CD14-positive monocyte (primary cell): ENCODE data around the gene CA10. TPM values are rescaled to one million over a fixed set of nuclear protein-coding genes. Genes with fewer than 3 reads are reported as not detected.

Experiments
- DNase-seq, 3 donors: peaks; one replicate each; pipeline ENCODE4 v3.0.0-alpha.2; 2011 to 2022
- H2AFZ ChIP-seq: 2 replicates; pipeline ENCODE4 v1.6.0; 2012; ENCODE audit warnings: mild to moderate bottlenecking, low read depth, low read length, inconsistent platforms; ENCODE audit not compliant: insufficient read depth, poor library complexity, severe bottlenecking
- H3K27ac ChIP-seq, 2 donors: 1 replicate in 1 of 2; 2 replicates in 1 of 2; pipeline ENCODE4 v1.5.1; 2012 to 2013; ENCODE audit warnings: low read length in 2 of 2, control low read depth in 1 of 2, inconsistent platforms in 1 of 2, low read depth in 1 of 2, mild to moderate bottlenecking in 1 of 2
- H3K27me3 ChIP-seq, 2 donors: one replicate each; pipeline versions ENCODE4 v1.6.0 to v1.6.1; 2011 to 2013; ENCODE audit warnings: low read length in 2 of 2; ENCODE audit not compliant: control insufficient read depth in 2 of 2, insufficient read depth in 2 of 2
- H3K36me3 ChIP-seq, 2 donors: replicated peaks in 1 of 2; 1 replicate in 1 of 2; 2 replicates in 1 of 2; pipeline versions ENCODE4 v1.5.1 to v1.6.1; 2012 to 2013; ENCODE audit warnings: low read length in 2 of 2, control low read depth in 1 of 2, inconsistent platforms in 1 of 2, mild to moderate bottlenecking in 1 of 2; ENCODE audit not compliant: insufficient read depth in 2 of 2, control insufficient read depth in 1 of 2
- H3K4me1 ChIP-seq, 2 donors: 1 replicate in 1 of 2; 2 replicates in 1 of 2; pipeline versions ENCODE4 v1.5.1 to v1.6.1; 2012 to 2013; ENCODE audit warnings: low read length in 2 of 2, control low read depth in 1 of 2, inconsistent platforms in 1 of 2, mild to moderate bottlenecking in 1 of 2, moderate library complexity in 1 of 2; ENCODE audit not compliant: insufficient read depth in 2 of 2, control insufficient read depth in 1 of 2
- H3K4me2 ChIP-seq: replicated peaks from 2 replicates; pipeline ENCODE3; 2012; ENCODE audit warnings: low read length, moderate library complexity, mild to moderate bottlenecking; ENCODE audit not compliant: poor library complexity, severe bottlenecking; ENCODE audit errors: extremely low read depth
- H3K4me3 ChIP-seq, 3 experiments: fragments of 200-600 bp in 1 of 3; sonication (generic) in 1 of 3; replicated peaks in 1 of 3; 1 replicate in 2 of 3; 2 replicates in 1 of 3; pipeline ENCODE4 v1.5.1; 2011 to 2013; ENCODE audit warnings: low read length in 3 of 3, mild to moderate bottlenecking in 3 of 3, control low read depth in 2 of 3, low read depth in 2 of 3, inconsistent platforms in 1 of 3, moderate library complexity in 1 of 3
- H3K79me2 ChIP-seq: 2 replicates; pipeline ENCODE4 v1.6.0; 2012; ENCODE audit warnings: mild to moderate bottlenecking, control low read depth, inconsistent platforms, low read length, moderate library complexity; ENCODE audit not compliant: insufficient read depth
- H3K9ac ChIP-seq: 2 replicates; pipeline ENCODE4 v1.6.0; 2017; ENCODE audit warnings: low read length, mild to moderate bottlenecking; ENCODE audit not compliant: insufficient read depth, poor library complexity, severe bottlenecking
- H3K9me3 ChIP-seq, 2 donors: replicated peaks in 1 of 2; 1 replicate in 1 of 2; 2 replicates in 1 of 2; pipeline versions ENCODE4 v1.5.1 to v1.6.1; 2012 to 2013; ENCODE audit warnings: low read length in 2 of 2, control low read depth in 1 of 2; ENCODE audit not compliant: control insufficient read depth in 1 of 2, insufficient read depth in 1 of 2
- H4K20me1 ChIP-seq: 2 replicates; pipeline ENCODE4 v1.6.0; 2012; ENCODE audit warnings: mild to moderate bottlenecking, low read length, control low read depth, moderate library complexity; ENCODE audit not compliant: insufficient read depth
- H3K27ac Mint-ChIP-seq, 7 donors: one replicate each; pipeline ENCODE4 v1.8.0; 2020; ENCODE audit warnings: mild to moderate bottlenecking in 7 of 7, mixed read lengths in 7 of 7, moderate library complexity in 6 of 7, inconsistent platforms in 2 of 7
- H3K27me3 Mint-ChIP-seq, 3 donors: one replicate each; pipeline ENCODE4 v1.8.0; 2021 to 2022; ENCODE audit warnings: low read depth in 3 of 3, mild to moderate bottlenecking in 3 of 3, mixed read lengths in 3 of 3, moderate library complexity in 3 of 3, inconsistent platforms in 1 of 3
- H3K36me3 Mint-ChIP-seq, 2 donors: one replicate each; pipeline ENCODE4 v1.8.0; 2020; ENCODE audit warnings: mixed read lengths in 2 of 2, inconsistent platforms in 1 of 2, mild to moderate bottlenecking in 1 of 2
- H3K4me1 Mint-ChIP-seq: one replicate; pipeline ENCODE4 v1.8.0; 2020; ENCODE audit warnings: mild to moderate bottlenecking, mixed read lengths
- H3K4me3 Mint-ChIP-seq, 2 donors: one replicate each; pipeline ENCODE4 v1.8.0; 2020; ENCODE audit warnings: mild to moderate bottlenecking in 2 of 2, mixed read lengths in 2 of 2, moderate library complexity in 1 of 2
- H3K9me3 Mint-ChIP-seq, 7 donors: one replicate each; pipeline ENCODE4 v1.8.0; 2020 to 2022; ENCODE audit warnings: mixed read lengths in 7 of 7, mild to moderate bottlenecking in 6 of 7, moderate library complexity in 6 of 7, inconsistent platforms in 2 of 7
- WGBS: methylation state at CpG from one replicate; pipeline ENCODE4 v1.1.5; 2013; ENCODE audit warnings: missing lambda C conversion rate; ENCODE audit not compliant: insufficient coverage; 5-methylcytosine and 5-hydroxymethylcytosine counted together
- intact Hi-C, 2 donors: fragments of 100-400 bp; cut with micrococcal nuclease; formaldehyde crosslinking; loops; one replicate each; pipeline versions ENCODE4 v1.15.0 to v1.15.1; 2023
- polyA plus RNA-seq, 3 donors: library from polyadenylated mRNA; depleted of rRNA in 1 of 3; unstranded in 2 of 3; stranded (reverse) in 1 of 3; fragments of 300-500 nt in 2 of 3; fragments of >200 nt in 1 of 3; fragmentation: Illumina TruSeq in 2 of 3; gene quantifications; 1 replicate in 2 of 3; 2 replicates in 1 of 3; pipeline ENCODE4 v1.2.3, GENCODE V29; 2012 to 2021
- TF ChIP-seq, protein P1 (sequence below): fragments of 200-600 bp; IDR thresholded peaks from one replicate; pipeline ENCODE4 v1.8.0; 2022; ENCODE audit warnings: antibody characterized with exemption, mild to moderate bottlenecking

Gene CA10
- polyA plus RNA-seq, 3 donors, result not detected

DNA sequence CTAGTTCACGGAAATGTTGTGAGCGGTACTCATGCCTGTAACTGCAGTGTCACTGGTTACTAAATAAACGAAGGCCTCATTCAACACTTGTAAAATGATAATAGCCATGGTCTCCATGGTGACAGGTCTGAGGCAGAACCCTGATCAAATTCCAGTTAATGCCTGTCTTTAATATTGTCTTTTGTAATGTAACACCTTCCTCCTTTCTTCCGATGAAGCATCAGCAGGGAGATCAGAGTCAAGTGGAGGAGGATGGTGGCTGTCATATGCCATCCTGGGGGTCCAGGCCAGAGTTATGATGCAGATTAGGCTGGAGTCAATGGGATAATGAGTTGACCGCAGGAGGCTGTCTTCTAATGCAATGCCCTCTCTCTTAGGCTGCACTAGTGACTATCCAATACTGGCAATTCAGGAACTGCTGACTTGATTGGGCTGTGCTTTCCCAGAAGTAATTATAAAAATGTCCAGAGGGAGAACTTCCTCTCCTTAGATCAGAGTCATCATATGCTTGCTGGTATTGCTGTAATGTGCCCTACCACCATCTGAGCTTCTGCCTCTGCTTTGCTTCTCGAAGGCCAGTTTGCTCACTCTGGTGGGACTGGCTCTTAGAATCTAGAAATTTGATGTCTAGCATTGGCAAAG, 419.1 kb downstream of the CA10 start:
- no peak for DNase-seq
- no peak overlapping the region for H3K4me2 ChIP-seq
- no peak overlapping the region for H3K27ac Mint-ChIP-seq

DNA sequence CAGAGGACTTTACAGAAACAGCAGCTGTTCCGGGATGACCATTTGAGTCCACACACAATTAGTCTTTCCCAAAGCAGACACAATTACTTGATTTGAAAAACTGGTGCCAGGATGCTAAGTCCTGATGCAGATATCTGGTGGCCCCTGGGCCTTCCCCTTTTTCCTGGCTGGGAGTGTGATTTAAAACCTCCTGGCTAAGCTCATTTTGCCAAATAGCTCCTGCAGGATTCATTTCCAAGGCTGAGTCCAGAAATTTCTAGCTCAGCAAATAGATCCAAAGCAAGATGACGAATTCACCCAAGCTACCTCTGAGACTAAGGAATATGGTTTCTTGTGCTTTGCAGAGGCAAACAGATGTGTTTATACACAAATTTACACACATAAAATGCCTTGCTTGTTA, 422.2 kb downstream of the CA10 start:
- TF ChIP-seq, protein P1, sequence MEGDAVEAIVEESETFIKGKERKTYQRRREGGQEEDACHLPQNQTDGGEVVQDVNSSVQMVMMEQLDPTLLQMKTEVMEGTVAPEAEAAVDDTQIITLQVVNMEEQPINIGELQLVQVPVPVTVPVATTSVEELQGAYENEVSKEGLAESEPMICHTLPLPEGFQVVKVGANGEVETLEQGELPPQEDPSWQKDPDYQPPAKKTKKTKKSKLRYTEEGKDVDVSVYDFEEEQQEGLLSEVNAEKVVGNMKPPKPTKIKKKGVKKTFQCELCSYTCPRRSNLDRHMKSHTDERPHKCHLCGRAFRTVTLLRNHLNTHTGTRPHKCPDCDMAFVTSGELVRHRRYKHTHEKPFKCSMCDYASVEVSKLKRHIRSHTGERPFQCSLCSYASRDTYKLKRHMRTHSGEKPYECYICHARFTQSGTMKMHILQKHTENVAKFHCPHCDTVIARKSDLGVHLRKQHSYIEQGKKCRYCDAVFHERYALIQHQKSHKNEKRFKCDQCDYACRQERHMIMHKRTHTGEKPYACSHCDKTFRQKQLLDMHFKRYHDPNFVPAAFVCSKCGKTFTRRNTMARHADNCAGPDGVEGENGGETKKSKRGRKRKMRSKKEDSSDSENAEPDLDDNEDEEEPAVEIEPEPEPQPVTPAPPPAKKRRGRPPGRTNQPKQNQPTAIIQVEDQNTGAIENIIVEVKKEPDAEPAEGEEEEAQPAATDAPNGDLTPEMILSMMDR, result no peak
- Mint-ChIP-seq H3K4me1 (no peaks in the 10 kb centered on the region), H3K9me3 (peaks cover 0 to 3% (median 0%) of the 10 kb centered on the region in 7 donors), H3K4me3 (no peak overlapping the region), H3K27ac (no peak overlapping the region), H3K36me3 (no peaks in the 10 kb centered on the region), H3K27me3 (peaks cover 0 to 1% (median 0%) of the 10 kb centered on the region in 3 donors)
- intact Hi-C loops, result no loop called here
- Histone ChIP-seq H3K9me3 (no peaks in the 10 kb centered on the region), H2AFZ (no peak overlapping the region), H3K9ac (no peak overlapping the region), H3K4me2 (no peak overlapping the region), H3K4me3 (no peak overlapping the region), H3K4me1 (no peaks in the 10 kb centered on the region), H4K20me1 (no peaks in the 10 kb centered on the region), H3K36me3 (no peaks in the 10 kb centered on the region), H3K27me3 (no peaks in the 10 kb centered on the region), H3K27ac (no peak overlapping the region), H3K79me2 (no peaks in the 10 kb centered on the region)
- WGBS, result 80% methylated on average over 1 of the region's 2 CpGs
- no peak for DNase-seq

More for the DNA sequence above, 419.1 kb downstream of the CA10 start:
- H3K9ac ChIP-seq, result no peak overlapping the region
- intact Hi-C loops, result no loop called here
- H3K27me3 Mint-ChIP-seq, result no peaks in the 10 kb centered on the region
- no peaks in the 10 kb centered on the region for H3K79me2 ChIP-seq
- H3K27ac ChIP-seq, result no peak overlapping the region
- H3K9me3 Mint-ChIP-seq, result peaks cover 0 to 5% (median 0%) of the 10 kb centered on the region in 7 donors
- no peaks in the 10 kb centered on the region for H3K4me1 Mint-ChIP-seq
- WGBS, result no CpG with 5 or more reads among the region's 6 CpGs
- no peaks in the 10 kb centered on the region for H3K36me3 Mint-ChIP-seq
- TF ChIP-seq, protein P1, result no peak
- no peaks in the 10 kb centered on the region for H3K36me3 ChIP-seq
- H3K9me3 ChIP-seq, result no peaks in the 10 kb centered on the region
- no peak overlapping the region for H3K4me3 Mint-ChIP-seq
- H2AFZ ChIP-seq, result no peak overlapping the region
- H3K27me3 ChIP-seq, result no peaks in the 10 kb centered on the region
- H3K4me3 ChIP-seq, result no peak overlapping the region
- no peaks in the 10 kb centered on the region for H4K20me1 ChIP-seq
- H3K4me1 ChIP-seq, result no peaks in the 10 kb centered on the region
